NOMO-1 treated with DMSO at 0.1 percent for 48 hours (cell line): ENCODE measurements around the gene ESPNL.

ENCODE experiments used
- DNase-seq: peaks from one replicate; lab custom pipeline; 2025; ENCODE audit not compliant: unreplicated experiment; lab: John Stamatoyannopoulos, UW

Gene ESPNL

GRCh38 chr2:238079874-238080327, 20.2 kb upstream of the ESPNL start:
- DNase-seq, result no peak

DNA sequence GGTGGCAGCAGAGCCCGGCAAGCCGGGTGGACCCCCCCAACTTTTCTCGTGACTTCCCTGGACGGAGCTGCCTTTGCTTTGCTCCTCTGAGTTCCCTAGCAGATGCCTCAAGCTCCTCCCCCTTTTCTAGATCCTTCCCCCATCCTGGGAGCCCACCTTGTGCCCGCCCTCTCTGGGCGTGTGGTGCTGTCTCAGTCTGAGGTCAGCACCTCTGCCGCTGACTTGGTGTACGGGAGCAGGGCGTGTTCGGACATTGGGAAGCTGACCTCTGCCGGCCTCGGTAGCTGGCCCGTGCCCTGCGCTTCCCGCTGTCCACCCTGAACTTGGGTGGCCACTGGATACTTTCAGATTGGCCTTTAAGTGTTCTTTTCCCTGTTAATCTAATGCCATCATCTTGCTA, 19.6 kb upstream of the ESPNL start:
- no peak for DNase-seq

- no peak for DNase-seq
These were observed 19.0 kb upstream of the ESPNL start for GRCh38 chr2:238081150-238081549.

DNA sequence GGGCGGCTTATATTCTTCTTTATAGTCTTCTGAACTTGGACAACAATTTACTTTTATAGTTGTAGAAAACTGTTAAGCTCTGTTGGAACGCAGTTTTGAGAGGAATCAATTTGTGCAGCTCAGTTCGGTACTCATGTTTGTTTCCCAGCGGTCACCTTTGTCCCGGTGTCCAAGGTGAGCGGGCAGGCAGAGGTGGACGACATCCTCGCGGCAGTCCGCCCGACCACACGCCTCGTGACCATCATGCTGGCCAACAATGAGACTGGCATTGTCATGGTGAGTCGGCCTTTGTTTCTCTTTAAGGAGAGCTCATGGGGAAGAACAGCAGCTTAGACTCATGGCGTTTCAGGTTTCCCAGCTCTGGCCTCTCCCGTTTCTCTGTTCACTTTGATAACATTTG, 18.6 kb upstream of the ESPNL start:
- DNase-seq, result no peak

GRCh38 chr2:238082151-238082550, 18.0 kb upstream of the ESPNL start:
- no peak for DNase-seq

DNA sequence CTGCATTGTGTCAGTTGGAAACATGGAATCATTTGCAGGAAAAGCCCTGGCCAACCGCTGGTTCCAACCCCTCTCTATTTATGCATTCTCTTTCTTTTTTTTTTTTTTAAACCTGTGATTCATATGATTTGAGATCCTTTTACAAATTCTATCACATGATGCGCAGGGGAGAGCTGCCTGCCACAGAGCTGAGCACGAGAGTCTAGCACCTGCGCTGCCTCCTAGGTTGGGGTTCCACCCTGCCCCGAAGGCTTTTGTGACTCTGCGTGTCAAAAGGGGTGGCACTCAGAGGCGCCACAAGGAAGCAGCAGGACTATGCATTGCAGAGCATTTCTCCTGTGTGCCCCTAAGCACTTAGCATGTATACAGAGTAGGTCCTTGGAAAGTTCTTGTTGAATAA, 17.3 kb upstream of the ESPNL start:
- no peak for DNase-seq

DNA sequence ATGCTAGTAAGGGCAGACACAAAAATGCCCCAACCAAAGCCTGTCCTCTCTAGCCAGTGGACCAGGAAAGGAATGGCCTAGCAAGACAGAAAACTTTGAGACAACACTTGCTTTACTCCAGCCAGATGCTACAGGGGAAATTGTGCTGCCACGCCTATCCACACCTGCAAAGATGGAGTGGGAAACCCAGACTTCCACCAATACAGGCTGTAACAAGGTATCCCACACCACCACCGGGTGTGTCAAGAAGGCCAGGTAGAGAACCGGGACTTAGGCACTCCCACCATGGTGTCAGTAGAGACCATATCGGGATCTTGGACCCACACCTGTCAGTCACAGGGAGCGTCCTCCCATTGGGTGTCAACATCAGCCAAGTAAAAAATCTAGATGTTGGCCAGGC, 16.2 kb upstream of the ESPNL start:
- DNase-seq, result no peak

DNA sequence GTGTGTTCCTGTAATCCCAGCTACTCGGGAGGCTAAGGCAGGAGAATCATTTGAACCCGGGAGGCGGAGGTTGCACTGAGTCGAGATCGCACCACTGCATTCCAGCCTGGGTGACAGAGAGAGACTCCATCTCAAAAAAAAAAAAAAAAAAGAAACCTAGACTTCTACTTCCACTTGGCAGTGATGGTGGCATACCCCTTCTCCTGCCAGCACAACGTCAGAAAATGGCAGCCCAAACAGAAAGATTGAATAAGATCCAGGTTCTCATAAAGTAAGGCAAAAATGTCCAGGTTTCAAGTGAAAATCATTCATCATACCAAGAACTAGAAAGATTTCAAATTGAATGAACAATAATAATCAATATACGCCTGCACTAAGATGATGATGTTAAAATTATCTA, 15.4 kb upstream of the ESPNL start:
- no peak for DNase-seq

DNA sequence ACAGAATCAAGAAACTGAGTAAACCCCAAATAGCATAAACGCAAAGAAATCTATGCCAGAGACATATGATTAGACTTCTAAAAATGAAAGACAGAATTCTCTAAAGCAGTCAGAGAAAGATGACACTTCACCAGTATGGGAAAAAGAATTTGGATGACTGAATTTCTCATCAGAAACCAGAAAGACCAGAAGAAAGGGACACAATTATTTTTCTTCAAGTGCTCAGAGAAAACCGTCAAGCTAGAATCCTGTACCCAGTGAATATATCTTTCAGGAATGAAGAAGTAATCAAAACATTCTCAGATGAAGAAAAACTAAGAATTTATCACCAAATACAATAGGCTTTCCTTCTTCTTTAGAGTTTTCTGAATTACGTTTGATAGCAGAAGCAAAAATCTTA, 14.2 kb upstream of the ESPNL start:
- DNase-seq, result no peak

DNA sequence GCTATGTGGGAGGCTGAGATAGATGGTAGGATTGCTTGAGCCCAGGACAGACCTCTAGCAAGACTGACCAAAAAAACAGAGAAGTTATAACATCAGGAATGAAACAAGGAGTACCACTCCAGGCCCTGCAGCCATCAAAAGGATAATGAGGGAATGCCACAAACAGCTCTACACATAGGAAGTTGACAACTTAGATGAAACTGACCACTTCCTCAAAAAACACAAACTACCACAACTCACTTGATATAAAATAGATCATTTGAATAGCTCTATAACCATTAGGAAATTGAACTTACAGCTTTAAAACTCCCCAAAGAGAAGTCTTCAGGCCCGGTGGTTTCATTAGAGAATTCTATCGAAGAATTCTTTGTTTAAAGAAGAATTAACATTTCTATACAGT, 12.9 kb upstream of the ESPNL start:
- peak; percentile 53 for DNase-seq

DNA sequence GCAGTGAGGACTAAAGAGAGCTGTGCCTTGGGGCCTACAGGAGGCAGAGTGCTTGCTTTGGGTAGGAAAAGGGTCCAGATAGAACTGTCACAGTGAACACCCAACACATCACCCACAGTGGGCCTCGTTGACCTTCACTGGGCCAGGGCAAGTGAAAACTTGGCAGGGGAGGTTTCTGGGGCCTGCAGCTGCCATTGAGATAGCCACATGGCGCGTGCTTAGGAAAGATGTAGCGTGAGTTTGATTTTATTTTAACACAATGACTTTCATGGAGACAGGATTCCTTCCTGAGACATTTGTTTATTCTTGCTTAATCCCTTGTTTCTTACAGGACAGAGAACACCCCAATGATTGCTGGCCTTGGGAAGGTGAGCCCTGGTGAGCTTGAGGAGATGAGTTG, 9.3 kb upstream of the ESPNL start:
- DNase-seq, result no peak

DNA sequence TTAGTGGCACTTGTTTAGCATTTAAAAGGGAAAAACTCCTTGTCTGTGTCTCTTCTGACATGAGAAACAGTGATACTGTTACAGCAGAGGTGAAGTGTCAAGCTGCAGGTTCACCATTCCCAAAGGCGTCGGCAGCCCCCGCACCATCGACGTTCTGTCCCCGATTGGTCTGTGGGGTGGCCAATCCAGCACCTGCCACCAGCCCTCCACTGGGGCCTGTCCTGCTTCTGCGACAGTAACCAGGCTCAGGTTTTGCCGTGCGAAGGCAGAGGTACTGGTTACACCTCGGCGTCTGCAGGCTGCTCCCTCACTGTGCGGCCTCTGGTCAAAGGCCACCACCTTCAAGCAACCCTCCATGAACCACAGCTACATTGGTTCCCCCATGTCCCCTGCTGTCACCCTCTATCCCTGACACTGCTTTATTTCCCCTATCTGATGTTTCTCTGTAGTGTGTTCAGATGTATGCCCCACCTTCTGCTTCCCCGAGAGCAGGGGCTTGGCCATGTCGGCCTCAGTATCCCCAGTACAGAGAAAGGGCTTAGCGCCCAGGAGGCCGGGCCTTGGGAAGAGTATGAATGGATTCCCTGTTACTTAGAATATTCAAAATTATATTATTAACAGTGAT, 8.6 kb upstream of the ESPNL start:
- DNase-seq, result no peak

GRCh38 chr2:238092486-238093035, 7.6 kb upstream of the ESPNL start:
- no peak for DNase-seq

GRCh38 chr2:238093181-238094140, 6.7 kb upstream of the ESPNL start:
- no peak for DNase-seq

DNA sequence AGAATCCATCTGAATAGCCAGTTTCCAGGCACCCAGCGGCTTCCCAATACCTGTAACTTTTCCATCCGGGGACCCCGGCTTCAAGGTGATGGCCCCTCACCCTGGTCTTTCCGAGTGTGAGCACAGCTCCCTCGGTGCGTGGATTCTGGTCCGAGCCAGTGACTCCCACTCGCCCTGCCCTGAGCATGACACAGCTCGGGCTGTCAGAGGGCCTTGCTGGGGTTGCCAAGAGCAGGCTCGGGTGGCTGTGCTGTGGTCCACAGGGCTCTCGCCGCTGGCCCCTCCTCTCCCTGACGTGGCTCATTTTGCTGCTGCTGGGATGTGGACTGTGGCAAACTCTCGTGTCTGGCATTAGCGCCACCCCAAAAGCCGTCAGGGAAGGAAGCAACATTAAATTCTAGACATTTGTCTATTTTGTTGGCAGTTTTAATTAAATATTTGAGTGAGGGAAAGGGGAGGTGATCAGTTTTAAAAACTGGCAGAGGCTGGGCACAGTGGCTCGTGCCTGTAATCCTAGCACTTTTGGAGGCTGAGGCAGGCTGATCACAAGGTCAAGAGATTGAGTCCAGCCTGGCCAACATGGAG, 5.6 kb upstream of the ESPNL start:
- no peak for DNase-seq

DNA sequence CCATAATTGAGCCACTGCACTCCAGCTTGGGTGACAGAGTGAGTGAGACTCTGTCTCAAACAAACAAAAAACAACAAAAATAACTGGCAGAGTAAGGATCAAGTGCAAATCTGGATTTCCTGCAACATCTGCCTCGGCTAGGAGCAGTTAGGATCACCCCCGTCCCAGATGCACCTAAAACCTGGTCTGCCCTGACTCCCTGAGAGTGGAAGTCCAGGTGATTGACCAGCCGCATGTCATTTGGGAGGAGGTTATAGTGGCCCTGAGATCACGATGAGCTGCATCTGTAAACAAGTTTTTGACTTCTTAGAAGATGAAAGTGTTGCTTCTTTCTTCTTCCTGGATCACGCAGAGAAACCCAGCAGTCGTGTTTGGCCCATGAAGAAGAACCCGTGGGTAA, 5.0 kb upstream of the ESPNL start:
- DNase-seq, result no peak

DNA sequence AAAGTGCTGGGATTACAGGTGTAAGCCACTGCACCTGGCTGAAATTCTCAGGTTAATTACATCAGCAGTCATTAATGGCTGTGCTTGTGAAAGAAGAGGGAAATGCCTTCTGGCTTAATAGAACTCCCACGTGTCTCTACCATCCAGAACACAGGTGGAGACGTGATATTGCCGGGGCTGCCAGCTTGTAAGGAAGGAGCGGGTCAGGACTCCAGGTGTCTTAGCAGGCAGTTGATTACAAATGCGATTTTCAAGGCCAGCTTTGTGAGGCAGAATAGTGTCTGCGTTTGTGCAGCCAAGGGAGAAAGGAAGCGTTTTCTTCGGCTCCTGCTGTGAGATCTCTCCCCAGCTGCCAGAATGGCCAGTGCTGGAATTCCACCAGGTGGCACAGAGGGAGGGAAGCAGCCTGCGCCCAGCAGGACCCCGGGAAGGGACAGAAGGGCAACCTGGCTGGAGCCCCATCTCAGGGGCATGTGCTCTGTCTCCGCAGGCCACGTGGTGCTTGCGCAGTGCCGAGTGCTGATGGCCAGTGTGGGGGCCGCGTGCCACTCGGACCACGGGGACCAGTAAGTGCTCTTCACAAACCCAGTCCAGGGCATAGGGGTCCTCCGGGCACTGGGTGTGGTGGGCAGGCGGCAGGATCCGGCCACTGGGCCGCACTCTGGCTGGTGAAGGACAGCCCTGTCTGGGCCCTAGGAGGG, 3.7 kb upstream of the ESPNL start:
- DNase-seq, result no peak

DNA sequence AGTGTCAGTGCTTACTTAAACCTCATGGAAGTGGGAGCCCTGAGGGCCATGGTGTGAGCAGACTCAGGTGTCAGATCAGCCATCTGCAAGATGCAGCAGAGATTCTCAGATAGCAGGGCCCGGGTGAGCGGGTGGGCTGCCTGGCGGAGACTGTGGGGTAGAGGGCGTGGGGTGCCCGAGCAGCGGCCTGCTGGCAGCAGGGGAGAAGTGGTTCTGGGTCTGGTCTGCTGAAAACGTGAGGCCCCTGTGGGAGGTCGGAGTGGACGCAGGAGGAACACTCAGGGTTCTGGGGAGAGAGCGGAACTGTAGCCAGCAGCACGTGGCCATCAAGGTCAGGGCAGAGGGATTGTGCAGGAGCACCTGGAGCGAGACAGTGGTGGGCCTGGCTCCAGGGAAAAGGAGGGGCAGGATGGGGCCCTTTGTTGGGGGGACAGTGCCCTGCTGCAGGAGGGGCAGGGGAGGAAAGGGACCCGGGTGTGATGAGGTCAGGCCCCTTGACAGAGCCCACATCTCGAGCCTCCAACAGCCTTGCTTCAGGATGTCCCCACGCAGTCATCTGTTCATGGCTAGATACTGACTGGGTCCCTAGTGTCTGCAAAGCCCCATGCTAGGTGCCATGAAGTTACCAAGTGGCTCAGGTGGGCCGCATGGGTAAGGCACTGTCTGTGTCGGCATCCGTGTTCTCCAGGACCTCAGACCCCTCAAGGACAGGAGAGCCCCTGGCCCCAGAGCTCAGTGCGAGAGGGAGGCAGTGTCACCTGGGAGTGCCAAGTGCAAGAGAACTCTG, 2.7 kb upstream of the ESPNL start:
- no peak for DNase-seq

- DNase-seq, result peak; percentile 12
These were observed 1.9 kb upstream of the ESPNL start for GRCh38 chr2:238097988-238098871.
